GM21360 (cell line): ENCODE data around the gene ANLN.

Experiments used
- ATAC-seq: cut with Tn5 transposase; IDR thresholded peaks from one replicate; pipeline ENCODE4 v1.9.1; 2021; ENCODE audit warnings: mild to moderate bottlenecking, moderate library complexity; ENCODE audit not compliant: unreplicated experiment

Gene ANLN, protein sequence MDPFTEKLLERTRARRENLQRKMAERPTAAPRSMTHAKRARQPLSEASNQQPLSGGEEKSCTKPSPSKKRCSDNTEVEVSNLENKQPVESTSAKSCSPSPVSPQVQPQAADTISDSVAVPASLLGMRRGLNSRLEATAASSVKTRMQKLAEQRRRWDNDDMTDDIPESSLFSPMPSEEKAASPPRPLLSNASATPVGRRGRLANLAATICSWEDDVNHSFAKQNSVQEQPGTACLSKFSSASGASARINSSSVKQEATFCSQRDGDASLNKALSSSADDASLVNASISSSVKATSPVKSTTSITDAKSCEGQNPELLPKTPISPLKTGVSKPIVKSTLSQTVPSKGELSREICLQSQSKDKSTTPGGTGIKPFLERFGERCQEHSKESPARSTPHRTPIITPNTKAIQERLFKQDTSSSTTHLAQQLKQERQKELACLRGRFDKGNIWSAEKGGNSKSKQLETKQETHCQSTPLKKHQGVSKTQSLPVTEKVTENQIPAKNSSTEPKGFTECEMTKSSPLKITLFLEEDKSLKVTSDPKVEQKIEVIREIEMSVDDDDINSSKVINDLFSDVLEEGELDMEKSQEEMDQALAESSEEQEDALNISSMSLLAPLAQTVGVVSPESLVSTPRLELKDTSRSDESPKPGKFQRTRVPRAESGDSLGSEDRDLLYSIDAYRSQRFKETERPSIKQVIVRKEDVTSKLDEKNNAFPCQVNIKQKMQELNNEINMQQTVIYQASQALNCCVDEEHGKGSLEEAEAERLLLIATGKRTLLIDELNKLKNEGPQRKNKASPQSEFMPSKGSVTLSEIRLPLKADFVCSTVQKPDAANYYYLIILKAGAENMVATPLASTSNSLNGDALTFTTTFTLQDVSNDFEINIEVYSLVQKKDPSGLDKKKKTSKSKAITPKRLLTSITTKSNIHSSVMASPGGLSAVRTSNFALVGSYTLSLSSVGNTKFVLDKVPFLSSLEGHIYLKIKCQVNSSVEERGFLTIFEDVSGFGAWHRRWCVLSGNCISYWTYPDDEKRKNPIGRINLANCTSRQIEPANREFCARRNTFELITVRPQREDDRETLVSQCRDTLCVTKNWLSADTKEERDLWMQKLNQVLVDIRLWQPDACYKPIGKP

DNA sequence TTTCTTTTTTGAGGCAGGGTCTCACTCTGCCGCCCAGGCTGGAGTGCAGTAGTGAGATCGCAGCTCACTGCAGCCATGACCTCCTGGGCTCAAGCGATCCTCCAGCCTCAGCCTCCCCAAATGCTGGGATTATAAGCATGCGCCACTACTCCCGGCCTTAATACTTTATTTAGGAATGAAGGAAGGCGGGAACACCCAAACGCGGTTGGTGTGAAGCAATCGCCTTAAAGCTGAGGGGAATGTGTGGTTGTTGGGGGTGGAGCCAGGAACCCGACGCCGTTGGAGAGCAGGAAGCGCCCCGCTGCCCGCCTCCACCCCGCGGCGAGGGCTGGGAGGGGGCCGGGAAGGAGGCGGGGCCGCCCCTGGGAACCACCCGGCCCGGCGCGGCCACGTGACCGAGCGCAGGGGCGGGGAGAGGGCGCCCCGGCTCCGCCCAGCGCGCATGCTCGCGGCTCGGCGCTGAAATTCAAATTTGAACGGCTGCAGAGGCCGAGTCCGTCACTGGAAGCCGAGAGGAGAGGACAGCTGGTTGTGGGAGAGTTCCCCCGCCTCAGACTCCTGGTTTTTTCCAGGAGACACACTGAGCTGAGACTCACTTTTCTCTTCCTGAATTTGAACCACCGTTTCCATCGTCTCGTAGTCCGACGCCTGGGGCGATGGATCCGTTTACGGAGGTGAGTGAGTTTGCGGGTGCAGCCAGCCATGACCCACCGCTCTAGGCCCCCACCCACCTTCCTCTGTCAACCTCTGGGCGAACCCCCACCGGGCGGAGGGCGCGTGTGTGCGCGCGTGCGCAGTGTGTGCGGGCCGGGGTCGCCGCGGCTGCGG is at the start of gene ANLN:
Gene ANLN (plus strand): TSS at position 492 of the 828 bp plus-strand sequence. CDS start 165 bp downstream, at position 657.
- peak; percentile 76 for ATAC-seq

DNA sequence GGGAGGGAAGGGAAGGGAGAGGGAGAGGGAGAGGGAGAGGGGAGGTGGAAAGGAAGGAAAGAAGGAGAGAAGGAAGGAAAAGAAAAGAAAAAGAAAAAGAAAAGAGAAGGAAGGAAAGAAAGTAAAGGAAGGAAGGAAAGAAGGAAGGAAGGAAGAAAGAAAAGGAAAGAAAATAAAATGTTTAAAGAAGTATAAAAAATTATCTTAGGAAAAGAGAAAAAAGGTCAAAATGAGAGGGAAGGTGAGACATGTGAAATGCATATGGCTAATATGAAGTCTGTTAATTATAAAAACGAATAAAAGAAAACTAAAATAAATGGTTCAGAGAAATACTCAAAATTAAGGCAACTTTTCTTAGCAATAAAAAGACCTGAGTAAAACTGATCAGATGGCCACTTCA is 46.1 kb upstream of the ANLN start:
- no peak for ATAC-seq

DNA sequence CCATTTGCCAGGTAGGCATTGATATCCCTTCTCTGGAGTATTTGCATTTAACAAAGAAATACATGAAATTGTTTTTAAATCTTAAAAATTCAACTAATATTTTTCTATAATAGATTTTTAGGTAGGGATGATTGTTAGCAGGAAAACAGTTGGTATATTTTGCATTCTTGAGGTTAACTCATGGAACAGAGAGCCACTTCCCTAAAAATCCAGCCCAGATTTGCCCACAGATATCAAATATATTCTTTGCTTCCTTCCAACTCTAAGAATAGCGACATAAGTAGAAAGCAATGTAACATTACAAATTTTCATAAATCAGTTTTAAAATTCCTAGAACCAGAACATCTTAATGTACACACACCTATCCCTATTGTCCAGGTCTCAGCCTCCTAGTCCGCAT is 45.0 kb upstream of the ANLN start:
- ATAC-seq, result no peak

GRCh38 chr7:36346260-36346831 is 43.3 kb upstream of the ANLN start:
- ATAC-seq, result no peak

DNA sequence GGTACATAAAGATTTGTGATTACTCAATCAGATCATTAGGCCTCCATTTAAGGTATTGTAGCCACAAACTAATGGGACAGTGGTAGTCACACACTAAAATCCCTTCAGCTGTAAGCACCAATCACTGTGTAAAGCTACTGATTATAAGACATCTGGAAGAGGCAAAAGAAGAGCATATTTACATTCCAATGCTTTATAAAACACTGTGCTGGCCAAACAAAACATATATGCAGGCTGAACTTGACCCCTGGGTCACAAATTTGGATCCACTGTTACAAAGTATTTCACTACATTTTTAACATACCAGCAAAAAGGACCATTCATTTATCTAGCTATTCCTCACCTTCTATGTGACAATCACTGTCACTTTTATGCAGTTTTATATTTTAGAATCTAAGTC is 41.4 kb upstream of the ANLN start:
- no peak for ATAC-seq

- ATAC-seq, result no peak
Measured at GRCh38 chr7:36348771-36349170, 40.9 kb upstream of the ANLN start.

- ATAC-seq, result no peak
Measured at GRCh38 chr7:36349626-36350025, 40.0 kb upstream of the ANLN start.

- ATAC-seq, result no peak
Measured at GRCh38 chr7:36355490-36355889, 34.2 kb upstream of the ANLN start.

GRCh38 chr7:36357054-36357453 is 32.6 kb upstream of the ANLN start:
- ATAC-seq, result no peak

- ATAC-seq, result no peak
Measured at GRCh38 chr7:36358589-36358988, 31.1 kb upstream of the ANLN start.

GRCh38 chr7:36360244-36360643 is 29.4 kb upstream of the ANLN start:
- ATAC-seq, result no peak

- ATAC-seq, result no peak
Measured at GRCh38 chr7:36361227-36361626, 28.4 kb upstream of the ANLN start.

- ATAC-seq, result no peak
Measured at GRCh38 chr7:36363515-36363914, 26.1 kb upstream of the ANLN start.

- no peak for ATAC-seq
Measured at GRCh38 chr7:36366005-36366717, 23.5 kb upstream of the ANLN start.

DNA sequence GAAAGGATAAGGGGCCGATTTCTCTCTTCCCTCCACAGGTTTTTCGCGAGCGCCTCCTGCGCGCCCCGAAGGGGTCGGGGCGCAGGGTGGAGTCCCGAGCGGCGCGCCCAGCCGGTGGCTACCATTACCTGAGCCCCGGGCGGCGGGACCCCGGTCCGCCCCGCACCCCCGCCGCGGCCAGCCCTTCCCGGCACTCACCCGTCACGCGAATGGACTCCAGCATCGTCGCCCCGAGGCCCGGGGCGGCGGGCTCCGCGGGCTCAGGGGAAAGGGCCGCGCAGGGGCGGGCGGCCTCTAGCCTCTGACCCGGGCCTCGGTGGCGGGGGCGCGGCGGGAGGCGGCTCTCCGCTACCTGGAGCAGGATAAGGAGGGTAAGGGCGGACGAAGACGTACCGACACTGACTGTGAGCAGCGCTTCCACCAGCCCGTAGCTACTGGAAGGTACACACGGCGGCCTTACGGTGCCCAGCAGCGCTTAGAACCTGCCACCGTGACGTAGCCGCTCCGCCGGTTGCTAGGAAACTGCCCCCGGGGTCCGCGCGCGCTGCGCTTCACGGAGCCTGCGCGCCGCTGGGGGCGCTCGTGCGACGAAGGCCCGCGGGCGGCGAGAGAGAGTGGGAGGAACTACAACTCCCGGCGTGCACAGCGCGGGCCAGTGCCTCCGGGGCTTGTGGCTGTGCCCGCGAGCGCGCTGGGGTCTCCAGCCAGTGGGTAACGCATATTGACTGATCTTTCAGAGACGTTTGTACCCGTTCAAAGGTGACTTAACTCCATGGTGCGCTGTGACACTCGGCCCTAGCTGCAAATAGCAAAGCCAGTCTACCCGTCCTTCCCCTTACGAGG is 22.7 kb upstream of the ANLN start:
- peak; percentile 97 for ATAC-seq

DNA sequence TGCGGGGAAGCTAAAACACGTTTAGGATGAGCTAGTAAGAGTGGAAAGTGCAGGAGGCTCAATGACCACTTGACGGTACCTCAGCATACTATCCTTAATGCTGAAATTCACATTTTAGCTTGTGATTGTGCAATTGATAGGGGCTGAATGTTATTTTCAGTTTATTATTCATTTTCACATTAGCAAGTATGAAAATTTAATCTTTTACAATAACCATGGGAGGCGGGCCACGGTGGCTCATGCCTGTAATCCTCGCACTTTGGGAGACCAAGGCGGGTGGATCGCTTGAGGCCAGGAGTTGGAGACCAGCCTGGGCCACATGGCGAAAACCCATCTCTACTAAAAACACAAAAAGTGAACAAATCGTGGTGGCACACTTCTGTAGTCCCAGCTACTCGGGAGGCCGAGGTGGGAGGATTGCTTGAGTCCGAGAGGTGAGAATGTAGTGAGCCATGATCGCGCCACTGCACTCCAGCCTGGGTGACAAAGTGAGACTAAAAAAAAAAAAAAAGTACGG is 22.0 kb upstream of the ANLN start:
- ATAC-seq, result no peak

DNA sequence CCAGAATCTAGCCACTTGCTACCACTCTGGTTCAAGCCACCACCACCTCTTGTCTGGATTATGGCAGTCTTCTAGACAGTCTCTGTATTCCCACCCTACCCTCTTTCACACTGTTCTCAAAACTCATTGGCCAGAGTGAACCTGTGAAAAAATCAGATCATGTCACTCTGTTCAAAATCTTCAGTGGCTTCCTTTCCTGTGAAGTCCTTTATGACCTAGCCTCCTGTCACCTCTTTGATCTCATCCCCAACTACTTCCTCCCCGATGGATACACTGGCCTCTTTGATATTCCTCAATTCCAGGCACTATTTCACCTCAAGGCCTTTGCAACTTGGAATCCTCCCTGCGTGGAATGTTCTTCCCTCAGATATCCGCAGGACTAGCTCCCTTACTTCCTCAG is 21.2 kb upstream of the ANLN start:
- no peak for ATAC-seq

- ATAC-seq, result no peak
Measured at GRCh38 chr7:36369171-36369570, 20.5 kb upstream of the ANLN start.

GRCh38 chr7:36370046-36370445 is 19.6 kb upstream of the ANLN start:
- no peak for ATAC-seq
